ENCODE measurements around the gene ADAMTS2.
"Not testable (repeated sequence)": the region's sequence is repeated elsewhere in the genome, so short reads cannot be mapped to it uniquely, and the experiment has no call there.

GRCh38 chr5:179324316-179324715 lies 20.9 kb downstream of the ADAMTS2 start:
- not testable (repeated sequence) for TF ChIP-seq ELF4 (IDR thresholded peaks at IDR 0.05); BHLHE40 (IDR thresholded peaks at IDR 0.05; ENCODE audit: borderline replicate concordance); HDGF (IDR thresholded peaks at IDR 0.05; ENCODE audit: borderline replicate concordance); SP1 (IDR thresholded peaks at IDR 0.05); SUZ12 (IDR thresholded peaks at IDR 0.05); LEF1 (IDR thresholded peaks at IDR 0.05; ENCODE audit: borderline replicate concordance); NFRKB (IDR thresholded peaks at IDR 0.05); FOXM1 (IDR thresholded peaks at IDR 0.05; ENCODE audit: borderline replicate concordance); CTBP1 (IDR thresholded peaks at IDR 0.05; ENCODE audit: borderline replicate concordance); FOXA1 (IDR thresholded peaks at IDR 0.05); L3MBTL2 (conservative IDR thresholded peaks at IDR 0.05)
- TF ChIP-seq, protein P1, sequence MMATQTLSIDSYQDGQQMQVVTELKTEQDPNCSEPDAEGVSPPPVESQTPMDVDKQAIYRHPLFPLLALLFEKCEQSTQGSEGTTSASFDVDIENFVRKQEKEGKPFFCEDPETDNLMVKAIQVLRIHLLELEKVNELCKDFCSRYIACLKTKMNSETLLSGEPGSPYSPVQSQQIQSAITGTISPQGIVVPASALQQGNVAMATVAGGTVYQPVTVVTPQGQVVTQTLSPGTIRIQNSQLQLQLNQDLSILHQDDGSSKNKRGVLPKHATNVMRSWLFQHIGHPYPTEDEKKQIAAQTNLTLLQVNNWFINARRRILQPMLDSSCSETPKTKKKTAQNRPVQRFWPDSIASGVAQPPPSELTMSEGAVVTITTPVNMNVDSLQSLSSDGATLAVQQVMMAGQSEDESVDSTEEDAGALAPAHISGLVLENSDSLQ (IDR thresholded peaks at IDR 0.05) = not testable (repeated sequence)
